Measurements from ENCODE around the gene ISY1.
"Not testable (repeated sequence)": the region's sequence is repeated elsewhere in the genome, so short reads cannot be mapped to it uniquely, and the experiment has no call there.

- not testable (repeated sequence) for TF ChIP-seq TARDBP (IDR thresholded peaks at IDR 0.05); BHLHE40 (IDR thresholded peaks at IDR 0.05; ENCODE audit: borderline replicate concordance); SP1 (IDR thresholded peaks at IDR 0.05); FOXM1 (IDR thresholded peaks at IDR 0.05; ENCODE audit: borderline replicate concordance); LEF1 (IDR thresholded peaks at IDR 0.05; ENCODE audit: borderline replicate concordance); SUZ12 (IDR thresholded peaks at IDR 0.05); ELF4 (IDR thresholded peaks at IDR 0.05); NFRKB (IDR thresholded peaks at IDR 0.05); FOXA1 (IDR thresholded peaks at IDR 0.05)
Observed at GRCh38 chr3:129184784-129185542, 24.1 kb upstream of the ISY1 start.
